GM15510 (cell line): ENCODE results near the gene ALDOB.
"Not testable (repeated sequence)": the region's sequence is repeated elsewhere in the genome, so short reads cannot be mapped to it uniquely, and the experiment has no call there.

Experiments
- POLR2A ChIP-seq: IDR thresholded peaks from 3 replicates; pipeline ENCODE4 v1.6.1; 2011; ENCODE audit warnings: borderline replicate concordance; ENCODE audit not compliant: insufficient read length; ENCODE audit errors: extremely low read depth

The ALDOB gene

GRCh38 chr9:101393135-101393534 lies 42.4 kb downstream of the ALDOB start:
- TF ChIP-seq POLR2A = no peak

- no peak for TF ChIP-seq POLR2A
These were observed 47.0 kb downstream of the ALDOB start for GRCh38 chr9:101388507-101388993.

GRCh38 chr9:101387871-101388506 lies 47.6 kb downstream of the ALDOB start:
- no peak for TF ChIP-seq POLR2A

GRCh38 chr9:101384873-101385536 lies 50.6 kb downstream of the ALDOB start, which contains the start of gene BAAT:
TSS of gene BAAT (minus strand) at chr9:101385006. CDS start at chr9:101371404, 13,602 bp downstream.
- not testable (repeated sequence) for TF ChIP-seq POLR2A

- TF ChIP-seq POLR2A = no peak
These were observed 52.2 kb downstream of the ALDOB start for GRCh38 chr9:101383361-101383760.

GRCh38 chr9:101381833-101382342 lies 53.7 kb downstream of the ALDOB start:
- no peak for TF ChIP-seq POLR2A

GRCh38 chr9:101381118-101381517 lies 54.5 kb downstream of the ALDOB start:
- no peak for TF ChIP-seq POLR2A

- no peak for TF ChIP-seq POLR2A
These were observed 55.3 kb downstream of the ALDOB start for GRCh38 chr9:101380295-101380694.

GRCh38 chr9:101376111-101376848 lies 59.3 kb downstream of the ALDOB start:
- TF ChIP-seq POLR2A = no peak

- no peak for TF ChIP-seq POLR2A
These were observed 60.0 kb downstream of the ALDOB start for GRCh38 chr9:101375546-101375945.

- TF ChIP-seq POLR2A = no peak
These were observed 63.1 kb downstream of the ALDOB start for GRCh38 chr9:101372327-101373118.

- TF ChIP-seq POLR2A = no peak
These were observed 63.8 kb downstream of the ALDOB start for GRCh38 chr9:101371813-101372212.
